IPS-18a (cell line): ENCODE data around the gene DCTN3.

Source experiments
- H3K27ac ChIP-seq: one replicate; pipeline ENCODE4 v1.5.1; 2013; ENCODE audit warnings: low read length
- H3K27me3 ChIP-seq: one replicate; pipeline ENCODE4 v1.6.1; 2013; ENCODE audit warnings: mild to moderate bottlenecking, low read length; ENCODE audit not compliant: control insufficient read depth, insufficient read depth
- H3K36me3 ChIP-seq: one replicate; pipeline ENCODE4 v1.6.1; 2013; ENCODE audit warnings: low read depth, low read length; ENCODE audit not compliant: control insufficient read depth
- H3K4me1 ChIP-seq: one replicate; pipeline ENCODE4 v1.6.1; 2013; ENCODE audit warnings: low read depth, low read length; ENCODE audit not compliant: control insufficient read depth
- H3K4me3 ChIP-seq: one replicate; pipeline ENCODE4 v1.5.1; 2013; ENCODE audit warnings: low read length
- H3K9ac ChIP-seq: one replicate; pipeline ENCODE4 v1.6.1; 2013; ENCODE audit warnings: mild to moderate bottlenecking, low read length, moderate library complexity
- H3K9me3 ChIP-seq: one replicate; pipeline ENCODE4 v1.6.1; 2013; ENCODE audit warnings: low read depth, low read length; ENCODE audit not compliant: control insufficient read depth

Gene DCTN3

GRCh38 chr9:34584970-34585369, 35.3 kb downstream of the DCTN3 start:
- Histone ChIP-seq H3K4me1 (peaks cover 32% of the 10 kb centered on the region), H3K27me3 (peaks cover 96% of the 10 kb centered on the region)

DNA sequence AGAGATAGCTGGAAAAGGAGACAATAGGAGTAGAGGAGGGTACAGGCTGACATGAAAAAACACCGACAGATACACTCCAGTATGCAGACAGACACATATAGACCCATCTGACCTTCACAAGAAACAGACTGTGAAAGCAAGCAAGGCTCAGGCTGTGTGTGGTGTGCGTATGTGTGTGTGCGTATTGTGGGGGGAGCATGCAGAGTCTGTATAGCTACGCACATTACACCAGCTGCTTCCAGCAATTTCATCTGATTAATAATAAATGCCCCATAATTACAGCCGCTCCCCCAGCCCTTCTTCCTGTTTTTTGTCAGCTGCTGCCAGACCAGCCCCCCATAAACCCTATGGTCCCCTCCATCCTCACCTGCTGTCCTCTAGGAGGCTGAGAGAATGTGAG, 37.5 kb downstream of the DCTN3 start:
- Histone ChIP-seq H3K27me3 (peaks cover 96% of the 10 kb centered on the region), H3K4me3 (no peak overlapping the region), H3K9me3 (no peaks in the 10 kb centered on the region), H3K9ac (no peak overlapping the region), H3K27ac (no peak overlapping the region), H3K36me3 (no peaks in the 10 kb centered on the region), H3K4me1 (peaks cover 40% of the 10 kb centered on the region)

More at GRCh38 chr9:34584970-34585369, 35.3 kb downstream of the DCTN3 start:
- no peak overlapping the region for H3K9ac ChIP-seq
- no peak overlapping the region for H3K27ac ChIP-seq
- H3K9me3 ChIP-seq = no peaks in the 10 kb centered on the region
- H3K36me3 ChIP-seq = no peaks in the 10 kb centered on the region
- H3K4me3 ChIP-seq = no peak overlapping the region

- Histone ChIP-seq H3K9me3 (no peaks in the 10 kb centered on the region), H3K27me3 (peaks cover 94% of the 10 kb centered on the region), H3K27ac (no peak overlapping the region), H3K9ac (no peak overlapping the region), H3K4me1 (peaks cover 48% of the 10 kb centered on the region), H3K4me3 (no peak overlapping the region), H3K36me3 (no peaks in the 10 kb centered on the region)
Observed at GRCh38 chr9:34581318-34581717, 39.0 kb downstream of the DCTN3 start.

GRCh38 chr9:34580358-34580757, 39.9 kb downstream of the DCTN3 start:
- no peak overlapping the region for H3K4me3 ChIP-seq
- H3K9me3 ChIP-seq = no peaks in the 10 kb centered on the region
- H3K9ac ChIP-seq = no peak overlapping the region
- H3K36me3 ChIP-seq = no peaks in the 10 kb centered on the region
- no peak overlapping the region for H3K27ac ChIP-seq
- peaks cover 91% of the 10 kb centered on the region for H3K27me3 ChIP-seq
- H3K4me1 ChIP-seq = peaks cover 39% of the 10 kb centered on the region

DNA sequence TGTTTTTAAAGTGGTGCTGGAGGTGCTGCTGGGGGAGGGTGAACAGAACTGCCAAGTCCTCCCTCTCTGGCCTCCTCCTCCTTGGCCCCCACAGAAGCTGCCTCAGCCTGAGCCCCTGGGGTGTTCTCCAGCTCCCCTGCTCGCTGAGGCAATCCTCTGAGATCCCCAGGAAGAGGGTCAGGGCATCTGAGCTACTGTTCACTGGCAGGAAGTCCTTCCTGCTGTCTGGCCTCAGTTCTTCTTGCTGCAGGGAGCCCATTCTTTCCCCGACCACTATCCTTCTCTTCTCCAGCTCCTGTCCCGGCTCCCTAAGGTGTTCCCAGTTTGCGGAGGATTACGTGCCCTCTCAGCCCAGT, 40.5 kb downstream of the DCTN3 start:
- Histone ChIP-seq H3K9me3 (no peaks in the 10 kb centered on the region), H3K4me1 (peaks cover 35% of the 10 kb centered on the region), H3K27me3 (peaks cover 85% of the 10 kb centered on the region), H3K36me3 (no peaks in the 10 kb centered on the region), H3K9ac (no peak overlapping the region), H3K27ac (no peak overlapping the region), H3K4me3 (no peak overlapping the region)

DNA sequence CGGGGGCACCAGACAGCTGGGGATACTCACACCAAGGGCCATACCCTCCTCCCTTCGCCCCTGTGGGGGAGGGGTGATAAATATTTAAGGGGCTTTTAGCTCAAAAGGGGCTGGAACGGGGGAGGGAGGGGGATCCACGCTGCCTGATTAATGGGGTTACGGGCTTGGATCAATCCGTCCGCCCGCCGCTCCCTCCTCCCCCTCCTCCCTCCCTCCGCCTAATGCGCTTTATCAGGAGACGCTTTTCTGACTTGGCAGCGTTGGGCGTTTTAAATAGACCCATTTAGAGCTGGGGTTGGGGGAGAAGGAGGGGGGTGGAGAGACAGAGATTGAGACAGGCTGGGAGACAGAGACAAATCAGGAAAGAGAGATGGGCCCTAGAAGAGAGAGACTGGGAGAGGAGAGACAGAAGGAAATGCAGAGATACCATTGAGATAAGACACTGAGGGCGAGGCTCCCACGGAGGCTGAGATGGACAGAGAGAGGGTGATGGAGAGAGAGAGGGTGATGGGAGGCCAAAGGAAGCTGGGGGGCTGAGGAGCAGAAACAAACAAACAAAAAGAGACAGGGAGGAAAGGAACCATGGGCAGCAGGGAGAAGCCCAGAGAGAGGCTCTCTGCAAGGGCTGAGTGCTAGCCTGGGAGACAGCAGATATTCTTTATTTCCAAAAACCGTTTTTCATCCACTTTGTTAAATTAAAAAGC, 41.0 kb downstream of the DCTN3 start:
- Histone ChIP-seq H3K9ac (peak overlapping the region; percentile 13), H3K27me3 (peaks cover 80% of the 10 kb centered on the region), H3K36me3 (no peaks in the 10 kb centered on the region), H3K4me3 (peak overlapping the region; percentile 61), H3K9me3 (no peaks in the 10 kb centered on the region), H3K27ac (no peak overlapping the region), H3K4me1 (peaks cover 35% of the 10 kb centered on the region)

GRCh38 chr9:34578241-34579103, 41.8 kb downstream of the DCTN3 start:
- H3K27ac ChIP-seq = no peak overlapping the region
- H3K27me3 ChIP-seq = peaks cover 72% of the 10 kb centered on the region
- H3K9ac ChIP-seq = peak overlapping the region; percentile 13
- H3K9me3 ChIP-seq = no peaks in the 10 kb centered on the region
- peaks cover 35% of the 10 kb centered on the region for H3K4me1 ChIP-seq
- no peaks in the 10 kb centered on the region for H3K36me3 ChIP-seq
- H3K4me3 ChIP-seq = peak overlapping the region; percentile 61

DNA sequence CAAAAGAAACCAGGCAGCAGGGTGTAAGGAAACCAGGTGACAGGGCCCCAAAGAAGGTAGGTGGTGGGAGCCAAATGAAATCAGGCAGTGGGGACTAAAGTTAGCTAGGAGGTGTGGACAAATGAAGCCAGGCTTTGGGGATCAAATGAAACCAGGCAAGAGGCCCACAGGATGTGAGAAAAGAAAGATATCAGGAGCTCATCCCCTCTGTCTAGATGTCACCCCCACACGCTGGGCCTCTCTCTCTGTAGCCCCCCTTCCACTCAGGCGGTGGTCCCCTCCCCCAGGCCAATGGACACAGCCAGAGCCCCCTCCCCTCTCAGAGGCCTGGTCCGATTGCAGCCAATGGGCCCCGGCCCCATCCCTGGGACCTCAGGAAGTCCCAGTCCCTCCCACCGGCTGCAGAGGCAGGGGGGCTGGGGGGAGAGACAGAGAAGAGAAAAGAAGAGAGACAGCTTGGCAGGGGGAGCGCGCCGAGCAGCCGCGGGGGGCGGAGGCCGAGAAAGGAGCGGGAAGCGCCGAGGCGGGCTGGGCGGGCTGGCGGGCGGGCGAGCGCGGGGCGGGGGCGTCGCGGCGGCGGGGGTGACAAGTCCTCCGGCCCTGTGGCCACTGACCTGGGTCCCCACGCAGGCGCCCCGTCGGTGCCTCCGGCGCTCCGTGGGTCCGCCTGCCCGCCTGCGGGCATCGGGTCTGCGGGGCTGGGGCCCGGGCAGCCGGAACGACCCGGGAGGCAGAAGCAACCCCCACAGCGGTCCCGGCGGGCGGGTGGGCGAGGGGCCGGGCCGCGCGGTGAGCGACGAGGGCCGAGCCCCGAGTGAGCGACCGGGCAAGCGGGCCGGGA, 42.7 kb downstream of the DCTN3 start:
- Histone ChIP-seq H3K4me3 (peak overlapping the region; percentile 61), H3K27ac (no peak overlapping the region), H3K27me3 (peaks cover 63% of the 10 kb centered on the region)

GRCh38 chr9:34576597-34577399, 43.5 kb downstream of the DCTN3 start:
- Histone ChIP-seq H3K4me1 (peaks cover 35% of the 10 kb centered on the region), H3K4me3 (no peak overlapping the region), H3K27ac (no peak overlapping the region), H3K9ac (no peak overlapping the region), H3K9me3 (no peaks in the 10 kb centered on the region), H3K36me3 (no peaks in the 10 kb centered on the region), H3K27me3 (peaks cover 57% of the 10 kb centered on the region)

More for the DNA sequence above, 42.7 kb downstream of the DCTN3 start:
- H3K36me3 ChIP-seq = no peaks in the 10 kb centered on the region
- H3K4me1 ChIP-seq = peaks cover 35% of the 10 kb centered on the region
- no peak overlapping the region for H3K9ac ChIP-seq
- no peaks in the 10 kb centered on the region for H3K9me3 ChIP-seq

GRCh38 chr9:34575862-34576596, 44.3 kb downstream of the DCTN3 start:
- Histone ChIP-seq H3K4me3 (no peak overlapping the region), H3K27me3 (peaks cover 50% of the 10 kb centered on the region), H3K36me3 (no peaks in the 10 kb centered on the region), H3K9ac (no peak overlapping the region), H3K27ac (no peak overlapping the region), H3K4me1 (peaks cover 35% of the 10 kb centered on the region), H3K9me3 (no peaks in the 10 kb centered on the region)
